Left lobe of liver (tissue), 2 donors: ENCODE measurements around the gene C11orf16. TPM values are rescaled to one million over a fixed set of nuclear protein-coding genes. Genes with fewer than 3 reads are reported as not detected.
"Not testable (repeated sequence)": the region's sequence is repeated elsewhere in the genome, so short reads cannot be mapped to it uniquely, and the experiment has no call there.

Experiments
- ATAC-seq: fragments of 200-7000 bp; cut with Tn5 transposase; one replicate; pipeline ENCODE4 v1.9.1; 2020; ENCODE audit warnings: mild to moderate bottlenecking, moderate library complexity
- DNase-seq: peaks from one replicate; pipeline ENCODE4 v3.0.0-alpha.2; 2020; ENCODE audit warnings: low spot score
- total RNA-seq: library from RNA; stranded (reverse); gene quantifications from one replicate; pipeline ENCODE4 v1.2.1, GENCODE V29; 2021
- donor health status: DM: no; HTN: no; CAD: no; lungs with moderate emphysema.
- donor health status: DM: no; HTN: yes; CAD: no.

C11orf16 gene
- total RNA-seq, 1 donor from 2014 or later, result not detected

- ATAC-seq (no peak), DNase-seq (no peak)
These were observed 4.9 kb upstream of the C11orf16 start for GRCh38 chr11:8937659-8938058.

- ATAC-seq (no peak), DNase-seq (no peak)
These were observed 4.4 kb upstream of the C11orf16 start for GRCh38 chr11:8937159-8937558.

GRCh38 chr11:8935789-8936188 is 3.0 kb upstream of the C11orf16 start:
- ATAC-seq, DNase-seq: not testable (repeated sequence)

GRCh38 chr11:8934742-8935488 is 2.2 kb upstream of the C11orf16 start:
- DNase-seq (no peak), ATAC-seq (no peak)

- ATAC-seq (no peak), DNase-seq (no peak)
These were observed 1.2 kb upstream of the C11orf16 start for GRCh38 chr11:8933931-8934330.

- no peak for ATAC-seq
- DNase-seq, result no peak
These were observed 2.1 kb downstream of the C11orf16 start for GRCh38 chr11:8930456-8931175.

GRCh38 chr11:8928981-8929615 is 3.6 kb downstream of the C11orf16 start:
- ATAC-seq (no peak), DNase-seq (no peak)

- DNase-seq (no peak), ATAC-seq (no peak)
These were observed 4.5 kb downstream of the C11orf16 start for GRCh38 chr11:8928205-8928604.

- ATAC-seq, result no peak
- no peak for DNase-seq
These were observed 5.5 kb downstream of the C11orf16 start for GRCh38 chr11:8927233-8927632.

- ATAC-seq (no peak), DNase-seq (no peak)
These were observed 6.5 kb downstream of the C11orf16 start for GRCh38 chr11:8926236-8926635.

- ATAC-seq (no peak), DNase-seq (no peak)
These were observed 7.0 kb downstream of the C11orf16 start for GRCh38 chr11:8925711-8926110.

- no peak for DNase-seq
- no peak for ATAC-seq
These were observed 10.1 kb downstream of the C11orf16 start for GRCh38 chr11:8922691-8923090.

- DNase-seq (no peak), ATAC-seq (no peak)
These were observed 15.5 kb downstream of the C11orf16 start for GRCh38 chr11:8917157-8917825.

- ATAC-seq, result no peak
- no peak for DNase-seq
These were observed 18.1 kb downstream of the C11orf16 start for GRCh38 chr11:8914661-8915018.

GRCh38 chr11:8913961-8914660 is 18.6 kb downstream of the C11orf16 start:
- ATAC-seq (no peak), DNase-seq (no peak)

GRCh38 chr11:8911029-8911823 is 21.5 kb downstream of the C11orf16 start, which contains the start of gene AKIP1:
Gene AKIP1 (plus strand): TSS chr11:8911189. CDS start chr11:8911450, 261 bp downstream.
- DNase-seq (peak; percentile 95), ATAC-seq (peak; percentile 98)

GRCh38 chr11:8910649-8911026 is 22.1 kb downstream of the C11orf16 start:
- peak; percentile 15 for ATAC-seq
- no peak for DNase-seq

- no peak for DNase-seq
- ATAC-seq, result no peak
These were observed 24.6 kb downstream of the C11orf16 start for GRCh38 chr11:8908099-8908498.

- no peak for DNase-seq
These were observed 25.6 kb downstream of the C11orf16 start for GRCh38 chr11:8907116-8907515.

More at GRCh38 chr11:8907116-8907515, 25.6 kb downstream of the C11orf16 start:
- ATAC-seq, result no peak
